MCF 10A (cell line): ENCODE data around the gene PLEKHA5. TPM values are rescaled to one million over a fixed set of nuclear protein-coding genes. Genes with fewer than 3 reads are reported as not detected.
"Not testable (repeated sequence)": the region's sequence is repeated elsewhere in the genome, so short reads cannot be mapped to it uniquely, and the experiment has no call there.

Source experiments
- BruUV-seq: library from RNA; stranded (reverse); fragments of 400-500 nt; replicated peaks from 2 replicates; lab custom pipeline; 2021; lab: Mats Ljungman, UMichigan
- CTCF ChIA-PET: fragments of 300-600 bp; sonication (Branson Sonifier 250); formaldehyde crosslinking; extraction: SDS; loops from one replicate; lab custom pipeline; 2021; ENCODE audit warnings: antibody characterized with exemption, inconsistent platforms; lab: Yijun Ruan, JAX
- POLR2A ChIA-PET: fragments of 300-600, 350-650 bp; sonication (Branson Sonifier 250); formaldehyde crosslinking; extraction: SDS; loops from one replicate; lab custom pipeline; 2020; ENCODE audit warnings: antibody characterized with exemption, inconsistent platforms; lab: Yijun Ruan, JAX
- DNase-seq: peaks from one replicate; pipeline ENCODE4 v3.0.0-alpha.2; 2018; ENCODE audit not compliant: unreplicated experiment
- H3K27ac Mint-ChIP-seq: one replicate; pipeline ENCODE4 v1.8.0; 2022; ENCODE audit warnings: mild to moderate bottlenecking, low read depth, mixed read lengths; ENCODE audit not compliant: unreplicated experiment
- H3K27me3 Mint-ChIP-seq: one replicate; pipeline ENCODE4 v1.8.0; 2022; ENCODE audit warnings: mixed read lengths; ENCODE audit not compliant: insufficient read depth, unreplicated experiment
- H3K36me3 Mint-ChIP-seq: one replicate; pipeline ENCODE4 v1.8.0; 2022; ENCODE audit warnings: mild to moderate bottlenecking, moderate library complexity, mixed read lengths; ENCODE audit not compliant: insufficient read depth, unreplicated experiment
- H3K4me1 Mint-ChIP-seq: one replicate; pipeline ENCODE4 v1.8.0; 2022; ENCODE audit warnings: mixed read lengths; ENCODE audit not compliant: insufficient read depth, unreplicated experiment
- H3K4me3 Mint-ChIP-seq: one replicate; pipeline ENCODE4 v1.8.0; 2022; ENCODE audit warnings: mild to moderate bottlenecking, moderate library complexity, mixed read lengths; ENCODE audit not compliant: unreplicated experiment
- H3K9me3 Mint-ChIP-seq: one replicate; pipeline ENCODE4 v1.8.0; 2022; ENCODE audit warnings: mixed read lengths; ENCODE audit not compliant: unreplicated experiment
- intact Hi-C: fragments of 100-400 bp; cut with micrococcal nuclease; formaldehyde crosslinking; loops from 2 replicates; pipeline ENCODE4 v1.14.1; 2022
- total RNA-seq: library from RNA; stranded (reverse); gene quantifications from 2 replicates; pipeline ENCODE4 v1.2.3, GENCODE V29; 2022
- TF ChIP-seq, protein P1 (sequence below): fragments of 200-600 bp; IDR thresholded peaks from one replicate; pipeline ENCODE4 v1.8.0; 2022; ENCODE audit warnings: antibody characterized with exemption, mild to moderate bottlenecking; ENCODE audit not compliant: unreplicated experiment

The PLEKHA5 gene
- total RNA-seq, 1 experiment from 2014 or later, result 25.2 TPM

DNA sequence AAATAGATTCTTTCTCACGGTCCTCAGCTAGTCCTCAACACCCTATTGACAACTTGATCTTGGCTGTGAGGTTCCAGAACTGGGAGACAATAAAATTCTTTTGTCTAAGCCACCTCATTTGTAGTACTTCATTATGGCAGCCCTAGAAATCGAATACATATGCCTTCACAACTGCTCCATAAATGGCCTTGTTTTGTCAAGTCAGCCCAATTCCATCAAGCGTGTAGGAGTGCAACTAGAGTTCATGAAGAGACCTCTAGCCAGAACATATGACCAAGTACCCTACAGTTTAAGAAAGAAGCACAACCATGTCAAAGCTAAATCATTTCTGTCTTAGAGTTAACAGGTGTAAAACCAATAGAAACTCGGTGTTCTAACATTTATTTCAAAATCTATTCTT lies 45.0 kb upstream of the PLEKHA5 start:
- ChIA-PET POLR2A (interaction anchor here (1.4 to 1.5 kb wide), 2 partner anchors 12 kb away, joined by 5 to 6 read pairs; no protein-coding TSS in a partner anchor), CTCF (interaction anchor here (1.1 kb wide), 1 partner anchor 12 kb away, joined by 4 read pairs; no protein-coding TSS in a partner anchor)
- no peak for DNase-seq
- Mint-ChIP-seq H3K36me3 (peaks cover 6% of the 10 kb centered on the region), H3K27me3 (no peaks in the 10 kb centered on the region), H3K4me3 (no peak overlapping the region), H3K27ac (peak overlapping the region; percentile 71), H3K4me1 (peaks cover 13% of the 10 kb centered on the region), H3K9me3 (peaks cover 7% of the 10 kb centered on the region)
- BruUV-seq, result no TSS peak
- intact Hi-C loops, result no loop called here
- TF ChIP-seq, protein P1, sequence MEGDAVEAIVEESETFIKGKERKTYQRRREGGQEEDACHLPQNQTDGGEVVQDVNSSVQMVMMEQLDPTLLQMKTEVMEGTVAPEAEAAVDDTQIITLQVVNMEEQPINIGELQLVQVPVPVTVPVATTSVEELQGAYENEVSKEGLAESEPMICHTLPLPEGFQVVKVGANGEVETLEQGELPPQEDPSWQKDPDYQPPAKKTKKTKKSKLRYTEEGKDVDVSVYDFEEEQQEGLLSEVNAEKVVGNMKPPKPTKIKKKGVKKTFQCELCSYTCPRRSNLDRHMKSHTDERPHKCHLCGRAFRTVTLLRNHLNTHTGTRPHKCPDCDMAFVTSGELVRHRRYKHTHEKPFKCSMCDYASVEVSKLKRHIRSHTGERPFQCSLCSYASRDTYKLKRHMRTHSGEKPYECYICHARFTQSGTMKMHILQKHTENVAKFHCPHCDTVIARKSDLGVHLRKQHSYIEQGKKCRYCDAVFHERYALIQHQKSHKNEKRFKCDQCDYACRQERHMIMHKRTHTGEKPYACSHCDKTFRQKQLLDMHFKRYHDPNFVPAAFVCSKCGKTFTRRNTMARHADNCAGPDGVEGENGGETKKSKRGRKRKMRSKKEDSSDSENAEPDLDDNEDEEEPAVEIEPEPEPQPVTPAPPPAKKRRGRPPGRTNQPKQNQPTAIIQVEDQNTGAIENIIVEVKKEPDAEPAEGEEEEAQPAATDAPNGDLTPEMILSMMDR, result no peak

DNA sequence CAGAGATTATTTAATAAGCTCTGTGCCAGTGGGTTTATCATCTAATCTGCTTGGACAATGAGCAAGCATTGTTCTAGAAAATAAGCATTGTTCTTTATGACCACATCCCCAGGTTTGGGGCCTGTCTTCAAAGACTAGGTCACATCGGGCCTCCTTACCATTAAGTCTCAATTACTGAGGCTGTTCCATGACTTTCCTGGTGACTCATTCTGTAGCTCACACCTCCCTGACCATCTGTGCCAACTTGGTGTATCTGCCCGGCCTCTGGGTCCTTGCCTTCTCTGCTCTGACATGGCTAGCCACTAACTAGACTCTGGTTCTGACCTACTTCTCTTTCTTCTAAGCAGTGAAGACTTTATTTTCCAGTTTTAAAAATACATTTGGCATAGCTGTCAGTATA lies 44.4 kb upstream of the PLEKHA5 start:
- Mint-ChIP-seq H3K4me3 (no peak overlapping the region), H3K27ac (peak overlapping the region; percentile 71), H3K36me3 (peaks cover 6% of the 10 kb centered on the region), H3K27me3 (no peaks in the 10 kb centered on the region), H3K9me3 (peaks cover 7% of the 10 kb centered on the region), H3K4me1 (peaks cover 13% of the 10 kb centered on the region)
- no TSS peak for BruUV-seq
- ChIA-PET POLR2A (interaction anchor here (0.7 to 1.5 kb wide), 4 partner anchors 10 to 362 kb away, joined by 4 to 6 read pairs (median 5); no protein-coding TSS in a partner anchor), CTCF (interaction anchor here (0.7 to 1.1 kb wide), 3 partner anchors 9 to 101 kb away, joined by 3 to 4 read pairs (median 4); no protein-coding TSS in a partner anchor)
- DNase-seq, result peak; percentile 56
- TF ChIP-seq, protein P1, result no peak
- intact Hi-C loops, result no loop called here

DNA sequence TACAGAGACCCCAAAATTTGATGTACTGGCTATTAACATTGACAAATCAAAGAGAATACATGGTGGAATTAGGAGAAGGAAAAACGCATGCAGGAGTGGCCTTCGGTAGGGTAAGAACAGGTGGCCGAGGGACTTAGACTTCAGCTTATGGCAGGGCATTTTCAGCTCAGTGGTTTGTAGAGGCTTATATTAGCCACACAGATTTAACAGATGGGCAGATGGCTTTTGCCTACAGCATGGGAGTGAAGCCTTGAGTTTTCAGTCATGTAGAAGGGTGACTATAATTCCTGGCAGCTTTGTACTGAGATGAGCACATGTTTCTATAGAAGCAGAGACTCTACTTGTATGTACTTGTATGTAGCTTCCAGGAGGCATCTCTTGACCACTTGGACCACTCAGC lies 40.9 kb upstream of the PLEKHA5 start:
- no peak overlapping the region for H3K4me3 Mint-ChIP-seq
- intact Hi-C loops, result no loop called here
- CTCF ChIA-PET, result interaction anchor here (0.9 kb wide), 1 partner anchor 227 kb away, joined by 3 read pairs; no protein-coding TSS in a partner anchor
- DNase-seq, result no peak
- BruUV-seq, result no TSS peak
- no peaks in the 10 kb centered on the region for H3K36me3 Mint-ChIP-seq
- H3K4me1 Mint-ChIP-seq, result peaks cover 13% of the 10 kb centered on the region
- POLR2A ChIA-PET, result interaction anchor here (0.6 to 0.8 kb wide), 2 partner anchors 8 to 138 kb away, joined by 3 read pairs; no protein-coding TSS in a partner anchor
- no peaks in the 10 kb centered on the region for H3K9me3 Mint-ChIP-seq
- no peak overlapping the region for H3K27ac Mint-ChIP-seq
- TF ChIP-seq, protein P1, result no peak
- no peaks in the 10 kb centered on the region for H3K27me3 Mint-ChIP-seq

DNA sequence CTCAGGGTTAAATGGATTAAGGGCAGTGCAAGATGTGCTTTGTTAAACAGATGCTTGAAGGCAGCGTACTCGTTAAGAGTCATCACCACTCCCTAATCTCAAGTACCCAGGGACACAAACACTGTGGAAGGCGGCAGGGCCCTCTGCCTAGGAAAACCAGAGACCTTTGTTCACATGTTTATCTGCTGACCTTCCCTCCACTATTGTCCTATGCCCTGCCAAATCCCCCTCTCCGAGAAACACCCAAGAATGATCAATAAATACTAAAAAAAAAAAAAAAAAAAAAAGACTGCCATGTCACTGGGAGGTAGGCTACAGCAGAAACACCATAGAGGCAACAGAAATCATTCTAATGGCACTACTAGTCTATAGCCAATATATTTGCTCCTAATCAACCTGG lies 37.1 kb upstream of the PLEKHA5 start:
- POLR2A ChIA-PET, H3K27me3 Mint-ChIP-seq, intact Hi-C loops, H3K9me3 Mint-ChIP-seq, CTCF ChIA-PET, BruUV-seq, H3K27ac Mint-ChIP-seq, H3K4me3 Mint-ChIP-seq, DNase-seq, H3K36me3 Mint-ChIP-seq: not testable (repeated sequence)
- H3K4me1 Mint-ChIP-seq, result peaks cover 13% of the 10 kb centered on the region
